Stimulated activated CD8-positive, alpha-beta memory T cell treated with anti-CD3 and anti-CD28 coated beads, Interleukin-4, amount 100 ng/mL, for 1 hour (primary cell): Measurements from ENCODE around the gene IGSF22.
"Not testable (repeated sequence)": the region's sequence is repeated elsewhere in the genome, so short reads cannot be mapped to it uniquely, and the experiment has no call there.

ENCODE experiments used
- DNase-seq, 2 donors: peaks; one replicate each; pipeline ENCODE4 v3.0.0-alpha.2; 2020; ENCODE audit warnings: low read depth in 2 of 2, low spot score in 1 of 2

Gene IGSF22

DNA sequence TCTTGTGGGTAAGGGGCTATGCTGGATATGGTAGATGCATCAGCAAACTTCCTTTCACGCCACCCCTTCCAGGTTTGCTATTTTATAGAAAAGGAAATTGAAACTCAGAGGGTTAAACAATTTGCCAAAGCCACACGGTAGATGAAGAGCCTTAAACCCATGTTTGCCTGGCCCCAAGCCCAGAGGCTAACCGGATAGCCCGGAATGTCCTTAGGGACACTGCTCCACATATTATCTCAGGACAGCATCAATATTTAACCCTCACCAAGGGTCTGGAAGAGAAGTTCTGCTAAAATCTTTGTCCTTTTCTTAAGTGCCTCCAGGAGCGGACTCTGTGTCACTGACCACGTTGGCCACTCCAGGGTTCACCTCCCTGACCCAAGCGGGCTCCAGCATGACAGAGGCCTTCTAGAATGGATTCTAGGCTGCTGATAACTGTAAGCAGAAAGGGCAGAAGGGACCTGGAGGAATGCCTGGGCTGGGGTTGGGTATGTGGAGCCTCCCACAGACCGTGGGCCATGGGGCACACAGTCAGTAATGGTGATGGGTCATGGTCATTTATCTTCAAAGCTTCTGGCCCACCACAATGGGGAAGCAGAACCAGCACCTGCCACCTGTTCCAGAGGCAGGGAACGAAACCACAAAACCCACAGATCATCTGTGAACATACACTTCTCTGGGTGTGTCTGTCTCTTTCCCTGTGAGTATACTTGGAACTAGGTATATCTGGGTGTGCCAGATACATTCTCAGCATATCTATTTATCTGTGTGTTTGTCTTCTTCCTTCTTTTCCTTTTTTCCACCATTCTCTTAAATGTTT, 32.8 kb downstream of the IGSF22 start:
- no peak for DNase-seq

DNA sequence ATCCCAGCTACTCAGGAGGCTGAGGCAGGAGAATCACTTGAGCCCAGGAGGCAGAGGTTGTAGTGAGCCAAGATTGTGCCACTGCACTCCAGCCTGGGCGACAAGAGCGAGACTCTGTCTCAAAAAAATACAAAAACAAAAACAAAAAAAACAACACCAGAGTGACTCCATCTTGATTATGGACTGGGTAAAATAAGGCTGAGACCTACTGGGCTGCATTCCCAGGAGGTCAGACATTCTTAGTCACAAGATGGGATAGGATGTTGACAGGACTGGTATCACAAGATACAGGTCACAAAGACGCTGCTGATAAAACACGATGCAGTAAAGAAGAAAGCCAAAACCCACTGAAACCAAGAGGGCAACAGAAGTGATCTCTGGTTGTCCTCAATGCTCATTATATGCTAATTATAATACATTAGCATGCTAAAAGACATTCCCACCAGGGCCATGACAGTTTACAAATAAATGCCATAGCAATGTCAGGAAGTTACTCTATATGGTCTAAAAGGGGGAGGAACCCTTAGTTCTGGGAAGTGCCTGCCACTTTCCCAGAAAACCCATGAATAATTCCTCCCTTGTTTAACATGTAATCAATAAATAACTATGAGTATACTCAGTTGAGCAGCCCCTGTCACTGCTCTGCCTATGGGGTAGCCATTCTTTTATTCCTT, 34.4 kb downstream of the IGSF22 start:
- not testable (repeated sequence) for DNase-seq

DNA sequence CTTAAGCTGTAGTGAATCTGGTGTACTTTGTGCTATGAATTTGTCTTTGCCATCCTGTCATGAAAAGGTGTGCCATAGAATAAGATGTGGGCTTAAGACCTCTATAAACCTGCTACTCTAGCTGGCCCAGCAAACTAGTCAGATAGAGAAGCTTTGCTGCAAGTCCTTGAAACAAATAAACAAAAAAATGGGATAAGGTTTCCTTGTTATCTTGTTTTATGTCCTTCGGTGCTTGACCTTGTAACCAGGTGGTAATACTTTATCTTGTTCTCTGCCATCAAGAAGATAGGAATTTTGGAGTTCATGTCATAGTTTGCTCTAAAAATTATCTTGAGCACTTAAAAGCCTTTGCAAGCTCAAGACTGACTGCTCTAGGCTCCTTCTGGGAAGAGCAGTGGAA, 41.7 kb downstream of the IGSF22 start:
- no peak for DNase-seq

DNA sequence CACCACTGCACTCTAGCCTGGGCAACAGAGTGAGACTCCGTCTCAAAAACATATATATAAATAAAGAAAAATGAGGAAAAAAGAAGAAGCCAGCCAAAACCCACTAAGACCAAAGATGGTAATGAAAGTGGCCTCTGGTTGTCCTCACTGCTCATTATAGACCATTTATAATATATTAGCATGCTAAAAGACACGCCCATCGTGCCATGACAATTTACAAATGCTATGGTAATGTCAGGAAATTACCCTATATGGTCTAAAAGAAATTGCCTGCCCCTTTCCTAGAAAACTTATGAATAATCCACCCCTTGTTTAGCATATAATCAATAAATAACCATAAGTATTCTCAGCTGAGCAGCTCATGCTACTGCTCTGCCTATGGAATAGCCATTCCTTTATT, 43.5 kb downstream of the IGSF22 start:
- no peak for DNase-seq

DNA sequence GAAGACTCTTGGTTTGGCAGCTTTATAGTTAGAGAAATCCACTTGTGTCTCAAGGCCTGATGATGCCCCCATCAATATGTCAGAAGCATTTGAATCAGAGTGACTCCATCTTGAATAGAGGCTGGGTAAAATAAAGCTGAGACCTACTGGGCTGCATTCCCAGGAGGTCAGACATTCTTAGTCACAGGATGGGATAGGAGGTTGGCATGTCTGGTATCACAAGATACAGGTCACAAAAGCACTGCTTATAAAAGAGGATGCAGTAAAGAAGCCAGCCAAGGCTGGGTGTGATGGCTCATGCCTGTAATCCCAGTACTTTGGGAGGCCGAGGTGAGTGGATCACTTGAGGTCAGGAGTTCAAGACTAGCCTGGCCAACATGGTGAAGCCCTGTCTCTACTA, 44.0 kb downstream of the IGSF22 start:
- DNase-seq: not testable (repeated sequence)

DNA sequence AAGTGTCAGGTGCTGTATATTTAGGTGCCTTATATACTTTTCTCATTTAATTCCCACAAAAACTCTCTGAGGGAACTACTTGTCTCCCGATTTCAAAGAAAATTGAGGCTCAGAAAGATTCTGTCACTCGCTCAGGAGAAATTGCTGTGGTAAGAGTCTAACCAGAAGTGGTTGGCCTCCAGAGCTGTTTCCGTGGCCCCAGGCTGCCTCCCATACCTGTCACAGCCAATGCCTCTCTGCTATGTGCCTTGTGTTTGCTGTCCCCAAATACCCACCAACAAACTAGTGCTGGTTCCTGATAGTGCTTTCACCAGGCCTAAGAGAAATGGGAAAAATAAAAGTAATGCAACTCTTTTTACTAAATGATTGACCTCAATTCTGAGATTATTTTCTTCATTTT, 48.4 kb downstream of the IGSF22 start:
- DNase-seq: no peak

DNA sequence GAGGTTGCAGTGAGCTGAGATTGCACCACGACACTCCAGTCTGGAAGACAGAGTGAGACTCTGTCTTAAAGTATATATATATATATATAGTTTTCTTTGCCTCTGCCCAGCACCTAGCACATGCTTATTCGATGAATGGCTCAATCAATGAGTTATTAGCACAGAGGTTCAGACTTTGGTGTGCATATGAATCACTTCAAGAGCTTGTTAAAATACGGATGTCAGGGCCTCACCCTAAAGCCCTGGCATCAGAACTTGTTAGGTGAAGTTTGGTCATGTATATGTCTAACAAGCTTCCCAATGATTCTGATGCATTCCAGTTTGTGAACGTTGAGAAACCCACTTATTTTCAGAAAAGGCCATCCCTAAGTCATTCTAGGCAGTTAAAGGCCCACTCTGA, 49.2 kb downstream of the IGSF22 start:
- DNase-seq: no peak

DNA sequence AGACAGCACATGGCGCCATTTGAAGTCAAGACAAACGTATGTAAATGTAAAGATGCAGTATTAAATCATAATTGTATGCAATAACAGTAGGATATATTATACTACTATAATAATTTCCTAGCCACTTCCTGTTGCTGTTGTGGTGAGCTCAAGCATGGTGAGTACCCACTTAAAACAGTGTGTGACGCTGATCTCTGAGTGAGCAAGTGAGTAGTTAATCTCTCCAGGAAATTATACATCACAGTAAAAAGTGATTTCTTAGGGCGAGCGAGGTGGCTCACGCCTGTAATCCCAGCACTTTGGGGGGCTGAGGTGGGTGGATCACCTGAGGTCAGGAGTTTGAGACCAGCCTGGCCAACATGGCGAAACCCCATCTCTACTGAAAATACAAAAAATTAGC, 53.8 kb downstream of the IGSF22 start:
- DNase-seq: peak in 1 of 2 donors; percentile 9

DNA sequence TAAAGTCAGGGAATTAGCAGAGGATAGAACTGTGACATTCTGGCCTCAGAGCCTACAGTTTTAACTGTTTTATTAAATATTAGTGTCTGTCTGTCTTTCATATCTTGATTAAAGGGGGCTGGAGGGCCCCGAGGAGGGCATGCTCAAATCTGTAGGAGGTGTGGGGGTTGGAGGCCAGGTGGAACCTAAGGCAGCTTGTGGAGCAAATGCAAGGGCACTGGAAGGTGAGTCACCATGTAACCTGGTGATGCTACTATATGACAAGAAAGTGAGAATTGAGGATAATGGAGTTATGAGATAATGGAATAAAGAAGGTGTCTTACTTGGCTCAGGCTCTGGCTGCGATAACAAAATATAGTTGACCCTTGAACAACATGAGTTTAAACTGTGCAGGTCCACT, 54.7 kb downstream of the IGSF22 start:
- DNase-seq: no peak

DNA sequence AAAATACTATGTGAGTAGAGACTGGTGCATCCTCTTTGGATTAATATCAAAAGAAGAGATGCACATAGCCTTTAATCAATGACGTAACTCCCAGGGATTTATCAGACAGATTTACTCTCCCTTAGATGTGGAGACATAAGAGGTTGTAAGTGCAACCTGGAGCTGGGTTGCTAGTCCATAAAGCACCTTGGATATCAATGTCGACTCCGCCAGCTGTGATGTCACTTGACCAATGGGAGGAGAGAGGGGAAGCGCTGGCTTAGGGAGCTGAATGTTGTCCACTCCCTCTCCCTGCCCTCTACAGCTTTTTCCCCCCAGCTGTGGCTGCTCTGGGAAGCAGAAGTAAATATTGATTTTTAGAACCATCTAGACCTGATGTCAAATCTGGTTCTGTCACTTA, 56.3 kb downstream of the IGSF22 start:
- no peak for DNase-seq

DNA sequence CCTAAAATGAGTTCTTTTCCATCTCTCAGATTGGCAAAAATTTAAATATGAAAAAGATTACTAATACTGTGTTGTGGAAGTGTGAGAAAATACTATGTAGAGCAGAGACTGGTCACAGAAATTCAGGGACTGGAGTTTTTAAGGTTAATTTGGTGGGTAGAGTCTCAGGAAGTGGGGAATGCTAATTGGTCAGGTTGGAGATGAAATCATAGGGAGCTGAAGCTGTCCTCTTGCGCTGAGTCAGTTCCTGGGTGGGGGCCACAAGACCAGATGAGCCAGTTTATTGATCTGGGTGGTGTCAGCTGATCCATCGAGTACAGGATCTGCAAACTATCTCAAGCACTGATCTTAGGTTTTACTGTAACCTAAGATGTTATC, 56.8 kb downstream of the IGSF22 start:
- DNase-seq: no peak

DNA sequence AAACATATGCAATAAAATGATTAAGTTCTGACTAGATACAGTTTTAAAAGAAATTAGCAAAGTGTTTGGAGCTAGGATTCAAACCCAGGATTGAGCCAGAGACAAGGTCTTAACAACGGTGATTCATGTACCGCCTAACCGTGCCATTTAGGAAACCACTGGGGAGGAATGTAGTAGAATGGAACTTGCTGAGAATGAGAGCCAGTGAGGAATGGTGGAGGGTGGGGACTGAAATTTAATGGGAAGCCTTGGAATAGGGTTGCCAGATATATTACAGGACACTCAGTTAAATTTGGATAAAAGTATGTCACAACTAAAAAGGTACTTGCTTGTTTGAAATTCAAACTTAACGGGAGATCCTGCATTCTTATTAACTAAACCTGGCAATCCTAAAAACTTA, 57.9 kb downstream of the IGSF22 start:
- DNase-seq: no peak

DNA sequence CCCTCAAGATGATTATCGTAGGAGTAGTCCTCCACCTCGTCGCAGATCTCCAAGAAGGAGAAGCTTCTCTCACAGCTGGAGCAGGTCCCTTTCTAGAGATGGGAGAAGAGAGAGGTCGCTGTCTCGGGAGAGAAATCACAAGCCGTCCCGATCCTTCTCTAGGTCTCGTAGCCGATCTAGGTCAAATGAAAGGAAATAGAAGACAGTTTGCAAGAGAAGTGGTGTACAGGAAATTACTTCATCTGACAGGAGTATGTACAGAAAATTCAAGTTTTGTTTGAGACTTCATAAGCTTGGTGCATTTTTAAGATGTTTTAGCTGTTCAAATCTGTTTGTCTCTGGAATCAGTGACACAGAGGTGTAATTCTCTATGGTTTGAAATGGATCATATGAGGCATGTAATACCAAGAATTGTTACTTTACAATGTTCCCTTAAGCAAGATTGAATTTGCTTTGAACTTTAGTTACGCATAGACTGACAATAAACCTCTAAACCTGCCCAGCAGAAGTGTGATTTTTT, 60.6 kb downstream of the IGSF22 start:
- not testable (repeated sequence) for DNase-seq

DNA sequence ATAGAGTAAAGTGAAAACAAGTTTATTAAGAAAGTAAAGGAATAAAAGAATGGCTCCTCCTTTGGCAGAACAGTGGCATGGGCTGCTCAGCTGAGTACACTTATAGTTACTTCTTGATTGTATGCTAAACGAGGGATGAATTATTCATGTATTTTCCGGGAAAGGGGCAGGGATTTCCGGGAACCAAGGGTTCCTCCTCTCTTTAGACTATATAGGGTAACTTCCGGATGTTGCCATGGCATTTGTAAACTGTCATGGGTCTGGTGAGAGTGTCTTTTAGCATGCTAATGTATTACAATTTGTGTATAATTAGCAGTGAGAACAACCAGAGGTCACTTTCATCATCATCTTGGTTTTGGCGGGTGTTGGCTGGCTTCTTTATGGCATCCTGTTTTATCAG, 68.3 kb downstream of the IGSF22 start:
- no peak for DNase-seq
